WTC11 (cell line): ENCODE data around the gene ASMTL. TPM values are rescaled to one million over a fixed set of nuclear protein-coding genes. Genes with fewer than 3 reads are reported as not detected.

Experiments
- ATAC-seq: fragments of 200-7000 bp; cut with Tn5 transposase; 2 replicates; pipeline ENCODE4 v1.10.0; 2021; ENCODE audit warnings: mild to moderate bottlenecking, moderate library complexity
- CTCF ChIA-PET: fragments of 300-600 bp; sonication (Branson Sonifier 250); formaldehyde crosslinking; loops from one replicate; lab custom pipeline; 2021; ENCODE audit warnings: antibody characterized with exemption; lab: Charles Lee
- POLR2A ChIA-PET: fragments of 350-600 bp; sonication (Branson Sonifier 250); formaldehyde crosslinking; loops from one replicate; lab custom pipeline; 2021; ENCODE audit warnings: antibody characterized with exemption; lab: Charles Lee
- DNase-seq: peaks from one replicate; pipeline ENCODE4 v3.0.0; 2021; ENCODE audit warnings: low spot score
- H3K27ac Mint-ChIP-seq: 2 replicates; pipeline ENCODE4 v1.8.0; 2021; ENCODE audit warnings: mixed read lengths
- H3K27me3 Mint-ChIP-seq: 2 replicates; pipeline ENCODE4 v1.8.0; 2021; ENCODE audit warnings: low read depth, mild to moderate bottlenecking, moderate library complexity, mixed read lengths
- H3K36me3 Mint-ChIP-seq: 2 replicates; pipeline ENCODE4 v1.8.0; 2021; ENCODE audit warnings: mixed read lengths
- H3K4me1 Mint-ChIP-seq: 2 replicates; pipeline ENCODE4 v1.8.0; 2022; ENCODE audit warnings: mixed read lengths
- H3K4me3 Mint-ChIP-seq: 2 replicates; pipeline ENCODE4 v1.8.0; 2021; ENCODE audit warnings: mild to moderate bottlenecking, moderate library complexity, mixed read lengths
- H3K9me3 Mint-ChIP-seq: 2 replicates; pipeline ENCODE4 v1.8.0; 2021; ENCODE audit warnings: mixed read lengths
- ATF6 ChIP-seq: sonication (generic); formaldehyde crosslinking; IDR thresholded peaks from 2 replicates; pipeline ENCODE4 v1.8.1; 2023; ENCODE audit warnings: mild to moderate bottlenecking, missing genetic modification reagents
- CREM ChIP-seq: sonication (generic); formaldehyde crosslinking; IDR thresholded peaks from 2 replicates; pipeline ENCODE4 v1.8.1; 2022; ENCODE audit warnings: mild to moderate bottlenecking, missing genetic modification reagents, moderate library complexity
- FOXK1 ChIP-seq: sonication (generic); formaldehyde crosslinking; IDR thresholded peaks from 2 replicates; pipeline ENCODE4 v1.8.0; 2022; ENCODE audit warnings: mild to moderate bottlenecking, moderate library complexity, missing genetic modification reagents
- GRHL2 ChIP-seq: fragments of 250-450 bp; sonication (Bioruptor Pico); IDR thresholded peaks from 2 replicates; pipeline ENCODE4 v1.8.0; 2022; ENCODE audit warnings: mild to moderate bottlenecking, moderate library complexity; ENCODE audit not compliant: insufficient replicate concordance, severe bottlenecking
- GTF2I ChIP-seq: fragments of 250-450 bp; sonication (Bioruptor Pico); conservative IDR thresholded peaks from 2 replicates; pipeline ENCODE4 v1.4.0; 2021; ENCODE audit warnings: mild to moderate bottlenecking
- IRF2 ChIP-seq: sonication (generic); formaldehyde crosslinking; IDR thresholded peaks from 2 replicates; pipeline ENCODE4 v1.8.0; 2022; ENCODE audit warnings: low read depth, missing genetic modification reagents, borderline replicate concordance
- NFE2L1 ChIP-seq: sonication (generic); formaldehyde crosslinking; IDR thresholded peaks from 2 replicates; pipeline ENCODE4 v1.8.1; 2023; ENCODE audit warnings: missing genetic modification reagents
- PRDM15 ChIP-seq: sonication (generic); formaldehyde crosslinking; IDR thresholded peaks from 2 replicates; pipeline ENCODE4 v1.8.0; 2022; ENCODE audit warnings: missing genetic modification reagents
- PREB ChIP-seq: sonication (generic); formaldehyde crosslinking; IDR thresholded peaks from 2 replicates; pipeline ENCODE4 v1.8.1; 2022; ENCODE audit warnings: mild to moderate bottlenecking, missing genetic modification reagents, moderate library complexity, borderline replicate concordance
- RELA ChIP-seq: sonication (generic); formaldehyde crosslinking; IDR thresholded peaks from 2 replicates; pipeline ENCODE4 v1.8.1; 2022; ENCODE audit warnings: missing genetic modification reagents, mild to moderate bottlenecking, borderline replicate concordance
- TCF7 ChIP-seq: sonication (generic); formaldehyde crosslinking; IDR thresholded peaks from 2 replicates; pipeline ENCODE4 v1.8.0; 2022; ENCODE audit warnings: mild to moderate bottlenecking, low read depth, missing genetic modification reagents, moderate library complexity
- TEAD1 ChIP-seq: sonication (generic); formaldehyde crosslinking; IDR thresholded peaks from 2 replicates; pipeline ENCODE4 v1.8.0; 2022; ENCODE audit warnings: mild to moderate bottlenecking, missing genetic modification reagents
- ZNF121 ChIP-seq: sonication (generic); formaldehyde crosslinking; IDR thresholded peaks from 2 replicates; pipeline ENCODE4 v1.8.0; 2023; ENCODE audit warnings: missing genetic modification reagents
- ZNF219 ChIP-seq: sonication (generic); formaldehyde crosslinking; IDR thresholded peaks from 2 replicates; pipeline ENCODE4 v1.8.0; 2023; ENCODE audit warnings: missing genetic modification reagents, mild to moderate bottlenecking, borderline replicate concordance
- ZNF232 ChIP-seq: sonication (generic); formaldehyde crosslinking; IDR thresholded peaks from 2 replicates; pipeline ENCODE4 v1.8.0; 2022; ENCODE audit warnings: mild to moderate bottlenecking, missing genetic modification reagents
- ZNF263 ChIP-seq: sonication (generic); formaldehyde crosslinking; IDR thresholded peaks from 2 replicates; pipeline ENCODE4 v1.8.1; 2022; ENCODE audit warnings: low read depth, mild to moderate bottlenecking, moderate library complexity, missing genetic modification reagents
- total RNA-seq: library from RNA; stranded (reverse); gene quantifications from 3 replicates; pipeline ENCODE4 v1.2.3, GENCODE V29; 2021
- TF ChIP-seq, protein P1 (sequence below): fragments of 250-450 bp; sonication (Bioruptor Pico); conservative IDR thresholded peaks from 2 replicates; pipeline ENCODE4 v1.9.0; 2021; ENCODE audit warnings: mild to moderate bottlenecking
- TF ChIP-seq, protein P2 (sequence below): sonication (generic); formaldehyde crosslinking; IDR thresholded peaks from 2 replicates; pipeline ENCODE4 v1.8.1; 2023; ENCODE audit warnings: mild to moderate bottlenecking, missing genetic modification reagents, moderate library complexity
- TF ChIP-seq, protein P3 (sequence below): sonication (generic); formaldehyde crosslinking; IDR thresholded peaks from 2 replicates; pipeline ENCODE4 v1.8.0; 2022; ENCODE audit warnings: mild to moderate bottlenecking, missing genetic modification reagents
- TF ChIP-seq, protein P4 (sequence below): sonication (generic); formaldehyde crosslinking; IDR thresholded peaks from 2 replicates; pipeline ENCODE4 v1.8.1; 2022; ENCODE audit warnings: low read depth, mild to moderate bottlenecking, moderate library complexity, missing genetic modification reagents, borderline replicate concordance

Gene ASMTL
- total RNA-seq, 1 experiment from 2014 or later: 70.6 TPM

- TF ChIP-seq, protein P1, sequence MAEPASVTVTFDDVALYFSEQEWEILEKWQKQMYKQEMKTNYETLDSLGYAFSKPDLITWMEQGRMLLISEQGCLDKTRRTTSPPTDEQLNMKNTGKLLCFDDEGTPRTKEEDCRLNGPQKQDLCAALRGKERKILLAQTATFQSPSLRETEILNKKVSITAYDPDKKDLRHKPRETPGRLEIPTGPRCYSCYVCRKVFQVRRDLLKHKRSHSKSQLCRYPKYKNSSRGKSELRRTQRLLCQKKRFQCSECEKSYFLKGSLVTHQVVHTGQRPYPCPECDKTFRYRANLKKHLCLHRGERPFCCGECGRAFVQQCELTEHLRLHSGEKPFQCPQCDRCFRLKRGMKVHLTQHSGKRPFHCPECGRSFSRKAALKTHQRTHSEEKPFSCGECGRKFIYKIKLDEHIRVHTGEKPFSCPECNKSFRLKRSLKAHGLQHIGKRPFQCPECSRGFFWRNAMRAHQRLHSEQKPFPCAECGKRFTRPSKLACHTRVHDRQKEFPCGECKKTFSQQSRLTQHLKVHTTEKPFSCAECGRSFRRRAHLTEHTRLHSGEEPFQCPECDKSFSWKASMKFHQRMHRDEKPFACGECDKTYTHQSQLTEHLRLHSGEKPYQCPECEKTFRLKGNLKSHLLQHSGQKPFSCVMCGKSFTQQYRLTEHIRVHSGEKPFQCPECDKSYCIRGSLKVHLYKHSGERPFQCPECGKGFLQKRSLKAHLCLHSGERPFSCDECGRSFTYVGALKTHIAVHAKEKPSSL (CRISPR knock-in tag): no peak
- TF ChIP-seq, protein P2, sequence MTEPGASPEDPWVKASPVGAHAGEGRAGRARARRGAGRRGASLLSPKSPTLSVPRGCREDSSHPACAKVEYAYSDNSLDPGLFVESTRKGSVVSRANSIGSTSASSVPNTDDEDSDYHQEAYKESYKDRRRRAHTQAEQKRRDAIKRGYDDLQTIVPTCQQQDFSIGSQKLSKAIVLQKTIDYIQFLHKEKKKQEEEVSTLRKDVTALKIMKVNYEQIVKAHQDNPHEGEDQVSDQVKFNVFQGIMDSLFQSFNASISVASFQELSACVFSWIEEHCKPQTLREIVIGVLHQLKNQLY (CRISPR knock-in tag): no peak
- TF ChIP-seq FOXK1: no peak
- no peak for TF ChIP-seq ATF6 (CRISPR knock-in tag)
- no peak for TF ChIP-seq GTF2I
- TF ChIP-seq, protein P3, sequence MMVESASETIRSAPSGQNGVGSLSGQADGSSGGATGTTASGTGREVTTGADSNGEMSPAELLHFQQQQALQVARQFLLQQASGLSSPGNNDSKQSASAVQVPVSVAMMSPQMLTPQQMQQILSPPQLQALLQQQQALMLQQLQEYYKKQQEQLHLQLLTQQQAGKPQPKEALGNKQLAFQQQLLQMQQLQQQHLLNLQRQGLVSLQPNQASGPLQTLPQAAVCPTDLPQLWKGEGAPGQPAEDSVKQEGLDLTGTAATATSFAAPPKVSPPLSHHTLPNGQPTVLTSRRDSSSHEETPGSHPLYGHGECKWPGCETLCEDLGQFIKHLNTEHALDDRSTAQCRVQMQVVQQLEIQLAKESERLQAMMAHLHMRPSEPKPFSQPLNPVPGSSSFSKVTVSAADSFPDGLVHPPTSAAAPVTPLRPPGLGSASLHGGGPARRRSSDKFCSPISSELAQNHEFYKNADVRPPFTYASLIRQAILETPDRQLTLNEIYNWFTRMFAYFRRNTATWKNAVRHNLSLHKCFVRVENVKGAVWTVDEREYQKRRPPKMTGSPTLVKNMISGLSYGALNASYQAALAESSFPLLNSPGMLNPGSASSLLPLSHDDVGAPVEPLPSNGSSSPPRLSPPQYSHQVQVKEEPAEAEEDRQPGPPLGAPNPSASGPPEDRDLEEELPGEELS (CRISPR knock-in tag): no peak
- no peak for TF ChIP-seq ZNF263 (CRISPR knock-in tag)
- TF ChIP-seq GRHL2 (CRISPR knock-in tag): no peak
- TF ChIP-seq TCF7: no peak
- TF ChIP-seq ZNF219 (CRISPR knock-in tag): no peak
Measured at GRCh38 chrX:1486177-1486576, 33.5 kb upstream of the ASMTL start (continued).

- POLR2A ChIA-PET: no interaction called here
- ATAC-seq (no peak), DNase-seq (no peak)
- CTCF ChIA-PET: no interaction called here
- Mint-ChIP-seq H3K9me3 (peaks cover 19% of the 10 kb centered on the region), H3K36me3 (peaks cover 17% of the 10 kb centered on the region), H3K4me1 (peaks cover 11% of the 10 kb centered on the region), H3K27me3 (peaks cover 14% of the 10 kb centered on the region), H3K4me3 (no peak overlapping the region), H3K27ac (no peak overlapping the region)
- TF ChIP-seq TEAD1 (CRISPR knock-in tag) (no peak), CREM (no peak), ATF6 (CRISPR knock-in tag) (no peak), RELA (no peak), IRF2 (no peak), ZNF232 (CRISPR knock-in tag) (no peak), PRDM15 (CRISPR knock-in tag) (no peak), PREB (CRISPR knock-in tag) (no peak), NFE2L1 (CRISPR knock-in tag) (no peak), ZNF121 (no peak)
- TF ChIP-seq, protein P4, sequence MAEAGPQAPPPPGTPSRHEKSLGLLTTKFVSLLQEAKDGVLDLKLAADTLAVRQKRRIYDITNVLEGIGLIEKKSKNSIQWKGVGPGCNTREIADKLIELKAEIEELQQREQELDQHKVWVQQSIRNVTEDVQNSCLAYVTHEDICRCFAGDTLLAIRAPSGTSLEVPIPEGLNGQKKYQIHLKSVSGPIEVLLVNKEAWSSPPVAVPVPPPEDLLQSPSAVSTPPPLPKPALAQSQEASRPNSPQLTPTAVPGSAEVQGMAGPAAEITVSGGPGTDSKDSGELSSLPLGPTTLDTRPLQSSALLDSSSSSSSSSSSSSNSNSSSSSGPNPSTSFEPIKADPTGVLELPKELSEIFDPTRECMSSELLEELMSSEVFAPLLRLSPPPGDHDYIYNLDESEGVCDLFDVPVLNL (CRISPR knock-in tag): no peak
Measured at GRCh38 chrX:1485033-1485432, 32.3 kb upstream of the ASMTL start.
